GM19351 (cell line): ENCODE results near the gene AMMECR1.

Source experiments
- ATAC-seq: cut with Tn5 transposase; IDR thresholded peaks from one replicate; pipeline ENCODE4 v1.9.1; 2021; ENCODE audit warnings: mild to moderate bottlenecking, moderate library complexity; ENCODE audit not compliant: unreplicated experiment

AMMECR1 gene

DNA sequence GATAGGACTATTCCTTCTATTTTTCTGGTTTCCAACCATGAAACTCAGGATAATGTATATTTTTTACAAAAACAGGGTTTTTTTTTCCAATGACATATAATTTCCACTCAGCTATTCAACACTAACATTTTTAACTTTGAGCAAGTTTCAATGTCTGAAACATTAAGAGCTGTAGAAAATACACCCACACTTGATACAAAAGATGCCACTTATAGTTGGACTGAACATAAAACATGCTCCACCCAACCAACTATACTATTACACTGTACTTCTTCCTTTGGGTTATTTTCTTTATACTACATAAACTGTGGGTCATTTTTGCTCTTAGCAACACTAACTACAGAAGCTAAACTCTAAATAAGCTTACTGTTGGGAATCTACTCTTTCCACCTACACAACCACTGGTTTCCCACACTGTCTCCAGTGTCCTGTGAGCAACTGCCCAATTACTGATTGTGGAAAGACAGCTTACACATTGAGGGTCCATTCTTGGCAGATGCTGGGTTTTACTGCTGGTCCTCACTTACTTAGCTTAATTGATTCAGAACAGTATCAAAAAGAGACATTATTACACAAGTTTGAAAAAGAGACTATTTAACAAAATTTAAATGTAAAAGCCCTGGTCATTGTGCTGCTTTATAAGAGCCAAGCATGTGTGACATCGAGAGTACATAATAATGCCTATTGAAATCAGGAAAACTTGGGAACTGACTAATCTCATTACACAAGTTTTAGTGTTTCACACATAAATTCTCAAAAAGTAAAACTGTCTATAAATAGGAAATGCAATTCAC is 6.3 kb downstream of the AMMECR1 start:
- ATAC-seq: no peak

DNA sequence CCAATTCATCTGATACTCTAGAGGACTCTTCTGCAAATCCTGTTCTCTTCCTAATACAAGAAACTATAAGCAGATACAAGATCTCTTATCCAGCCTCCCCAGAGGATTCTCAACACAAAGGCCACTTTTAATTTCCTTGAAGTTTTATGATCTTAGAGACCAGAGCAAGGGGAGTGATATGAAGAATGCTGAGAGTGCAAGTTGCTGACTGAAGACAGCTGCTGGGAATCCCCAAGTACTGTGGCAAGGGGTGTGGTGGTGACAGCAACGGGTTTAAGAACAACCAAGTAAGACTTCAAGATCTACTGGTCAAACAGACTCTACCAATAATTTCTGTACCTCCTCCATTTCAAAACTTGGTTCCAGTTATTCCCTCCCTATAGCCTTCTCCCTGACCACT is 7.0 kb downstream of the AMMECR1 start:
- peak; percentile 80 for ATAC-seq

DNA sequence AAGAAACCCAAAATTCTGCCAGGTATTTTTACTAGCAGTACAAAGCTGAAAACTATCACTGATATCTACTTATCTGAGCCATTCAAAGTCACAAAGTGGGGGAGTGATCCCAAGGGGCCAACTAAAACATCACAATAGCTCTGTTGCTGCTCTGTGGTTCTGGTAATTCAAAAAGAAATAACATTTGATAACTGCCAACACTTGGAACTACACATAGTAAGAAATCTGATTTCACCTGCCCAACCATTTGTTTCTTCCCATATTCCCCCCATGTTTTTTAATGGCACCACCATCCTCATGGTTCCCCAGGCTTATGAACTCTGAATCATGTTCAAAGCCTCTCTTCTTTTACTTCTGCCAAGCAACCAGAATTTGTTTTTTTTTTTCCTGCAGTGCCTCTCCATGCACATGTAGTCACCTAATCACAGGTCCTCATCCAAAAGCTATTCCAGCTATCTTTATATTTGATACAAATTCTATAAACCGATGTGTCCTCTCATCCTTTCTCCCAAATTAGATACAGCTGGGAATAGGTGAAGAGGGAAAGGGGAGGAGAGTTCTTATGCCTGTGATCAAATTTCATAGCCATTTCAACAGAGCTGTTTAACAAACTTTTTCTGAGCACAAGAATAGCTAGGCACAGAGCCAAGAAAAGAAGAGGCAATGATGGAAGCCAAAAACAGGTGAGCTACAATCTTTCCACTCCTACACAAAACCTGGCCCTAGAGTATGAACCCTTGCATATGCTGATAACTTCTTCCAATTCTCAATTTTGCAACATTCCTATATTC is 7.7 kb downstream of the AMMECR1 start:
- peak; percentile 14 for ATAC-seq

DNA sequence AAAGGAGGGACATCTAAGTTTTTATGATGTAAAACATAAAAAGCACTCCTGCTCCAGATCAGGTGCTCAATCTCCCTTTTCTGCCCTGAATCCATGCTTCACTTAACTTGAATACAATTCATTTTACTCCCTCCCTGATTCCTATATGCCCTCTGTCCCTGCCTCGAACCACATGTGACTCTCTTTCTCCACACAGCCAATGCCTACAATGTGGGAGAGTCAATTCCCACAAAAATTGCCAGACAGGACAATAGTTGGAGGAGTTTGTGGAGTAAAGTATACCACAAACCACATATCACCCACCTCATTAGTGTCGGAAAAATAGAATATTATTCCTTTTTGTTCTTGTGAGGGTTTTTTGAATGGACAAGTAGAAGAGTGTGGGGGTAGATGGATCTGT is 9.7 kb downstream of the AMMECR1 start:
- ATAC-seq: no peak

DNA sequence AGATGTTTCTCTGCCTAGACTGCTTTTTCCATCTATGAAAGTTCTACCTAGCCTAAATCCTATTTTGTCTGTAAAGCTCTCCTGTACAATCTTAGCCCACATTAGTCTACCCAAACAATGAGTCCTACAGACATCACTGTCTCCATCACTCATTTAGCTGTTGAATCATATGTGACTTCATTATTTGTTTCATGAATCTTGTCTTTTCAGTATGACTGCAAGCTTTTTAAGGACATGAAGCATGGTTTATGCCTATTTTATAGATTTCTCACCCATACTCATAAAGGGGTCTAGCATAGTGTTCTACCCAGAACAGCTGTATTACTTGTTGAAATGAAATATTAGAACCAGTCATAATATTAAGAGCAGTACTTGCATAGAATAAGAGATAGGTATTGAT is 13.0 kb downstream of the AMMECR1 start:
- ATAC-seq: no peak

DNA sequence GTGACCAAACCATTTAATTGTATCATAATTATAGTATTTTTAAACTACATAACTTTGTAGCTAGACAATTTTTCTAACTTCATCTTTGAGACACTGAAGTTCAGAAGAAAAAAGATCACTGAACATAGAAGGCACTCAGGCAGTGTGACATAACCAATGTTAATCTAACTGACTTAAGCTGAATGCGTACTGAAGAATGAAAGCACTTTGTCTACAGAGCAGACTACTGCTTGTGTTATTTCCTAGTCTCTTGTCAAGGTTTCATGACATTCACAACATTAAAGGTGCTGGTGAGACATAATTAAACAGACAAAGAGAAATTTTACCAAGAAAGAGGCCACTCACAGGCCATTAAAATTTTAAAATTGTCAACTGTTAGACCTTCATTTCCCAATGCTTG is 13.5 kb downstream of the AMMECR1 start:
- no peak for ATAC-seq

DNA sequence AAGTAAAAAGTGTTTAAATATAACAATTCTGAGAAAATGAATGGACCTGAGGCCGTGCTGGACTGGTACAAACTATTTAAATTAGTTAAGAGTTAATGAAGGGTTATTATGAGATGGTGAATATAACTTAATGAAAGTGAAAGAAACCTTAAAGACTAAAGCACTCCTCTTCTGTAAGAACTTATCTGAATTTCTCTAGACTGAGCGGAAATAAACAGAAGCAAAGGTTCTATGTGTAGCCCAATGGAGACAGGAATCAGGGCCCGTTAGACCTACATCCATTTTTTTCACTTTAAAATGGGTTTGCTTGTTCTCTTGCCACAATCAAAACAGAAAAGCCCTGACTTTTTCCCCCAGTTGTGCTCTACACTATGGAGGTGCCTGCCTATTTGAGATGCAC is 14.9 kb downstream of the AMMECR1 start:
- no peak for ATAC-seq

DNA sequence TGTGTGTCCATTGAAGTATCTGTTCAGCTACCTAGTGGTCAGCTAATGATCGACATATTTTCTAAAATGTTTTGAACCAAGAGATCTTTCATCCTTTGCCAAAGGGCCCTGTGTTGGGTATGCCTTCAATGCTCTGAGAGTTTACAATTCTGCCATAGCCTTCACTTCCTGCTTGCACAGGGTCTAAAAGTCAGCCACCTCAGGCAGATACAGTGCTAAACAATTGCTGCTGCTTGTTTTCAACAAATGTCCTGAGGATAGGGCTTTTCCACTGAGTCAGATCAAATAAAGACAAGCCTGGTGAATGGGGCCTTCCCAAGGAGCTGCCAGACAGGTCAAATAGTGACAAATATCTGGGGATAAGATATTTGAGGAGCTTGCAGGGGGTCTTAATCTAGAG is 16.7 kb downstream of the AMMECR1 start:
- no peak for ATAC-seq

DNA sequence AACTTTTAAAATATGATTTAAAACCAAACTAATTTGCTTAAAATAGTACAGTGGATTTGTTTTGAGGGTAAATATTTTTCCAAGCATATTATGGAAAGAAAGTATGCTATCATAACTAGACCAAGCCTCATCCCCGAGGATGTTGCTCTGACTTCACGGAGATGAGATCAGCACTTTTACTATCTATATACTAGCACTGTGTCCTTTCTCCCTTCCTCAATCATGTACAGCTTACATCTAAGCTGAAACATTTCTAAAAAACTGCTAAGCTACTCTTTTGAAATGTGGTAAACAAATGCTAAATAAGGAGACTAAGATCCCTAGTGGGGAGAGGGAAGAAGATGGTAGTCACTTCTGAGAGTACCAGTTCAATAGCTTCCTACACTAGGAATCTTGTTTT is 23.8 kb downstream of the AMMECR1 start:
- no peak for ATAC-seq

DNA sequence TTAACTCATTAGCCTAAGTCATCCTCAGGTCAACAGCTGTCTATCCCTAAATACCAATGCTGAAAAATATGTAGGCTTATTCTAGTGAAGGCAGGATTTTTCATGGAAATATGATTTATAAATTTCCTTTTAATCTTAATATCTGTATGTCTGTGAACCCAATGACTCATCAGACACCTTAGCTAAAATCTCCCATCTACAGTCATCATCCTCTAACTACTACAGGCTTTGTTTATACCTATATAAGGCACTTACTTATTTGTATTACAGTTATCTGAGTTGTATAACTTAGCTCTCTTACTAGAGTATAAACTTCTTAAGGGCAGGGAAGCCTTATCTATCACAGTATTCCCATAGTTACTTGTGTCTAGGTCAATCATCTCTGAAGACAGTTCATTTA is 24.2 kb downstream of the AMMECR1 start:
- no peak for ATAC-seq

DNA sequence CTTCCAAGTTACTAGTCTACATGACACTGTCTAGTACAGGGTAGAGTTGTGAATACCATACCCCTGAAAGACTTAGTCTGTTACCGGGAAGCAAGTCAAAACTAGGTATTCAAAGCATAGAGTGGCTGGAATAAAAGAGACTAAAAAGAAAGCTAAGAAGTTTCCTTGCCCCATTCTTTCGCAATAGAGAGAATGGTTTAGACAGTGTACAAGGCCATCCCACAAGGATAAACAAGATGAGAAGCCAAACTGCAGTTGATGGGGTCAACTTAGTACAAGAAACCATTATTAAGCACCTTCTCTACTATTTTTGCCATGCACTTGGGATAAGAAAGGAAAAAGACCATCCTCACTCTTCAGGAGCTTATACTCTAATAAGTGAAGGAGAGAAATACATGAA is 30.3 kb downstream of the AMMECR1 start:
- no peak for ATAC-seq

DNA sequence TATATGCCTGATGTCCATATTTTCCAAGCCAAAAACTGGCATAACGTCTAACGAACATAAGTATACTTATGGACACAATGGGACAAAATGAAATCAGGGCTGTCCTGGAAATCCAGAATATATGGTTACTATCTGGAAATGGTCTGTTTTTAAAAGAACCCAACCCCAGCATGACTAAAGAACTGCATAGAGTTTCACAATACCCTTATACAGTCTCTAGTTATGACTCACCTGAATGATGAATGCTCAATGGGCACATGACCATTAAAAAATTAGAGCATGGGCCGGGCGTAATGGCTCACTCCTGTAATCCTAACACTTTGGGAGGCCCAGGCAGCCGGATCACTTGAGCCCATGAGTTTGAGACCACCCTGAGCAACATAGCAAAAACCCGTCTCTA is 31.8 kb downstream of the AMMECR1 start:
- ATAC-seq: no peak

DNA sequence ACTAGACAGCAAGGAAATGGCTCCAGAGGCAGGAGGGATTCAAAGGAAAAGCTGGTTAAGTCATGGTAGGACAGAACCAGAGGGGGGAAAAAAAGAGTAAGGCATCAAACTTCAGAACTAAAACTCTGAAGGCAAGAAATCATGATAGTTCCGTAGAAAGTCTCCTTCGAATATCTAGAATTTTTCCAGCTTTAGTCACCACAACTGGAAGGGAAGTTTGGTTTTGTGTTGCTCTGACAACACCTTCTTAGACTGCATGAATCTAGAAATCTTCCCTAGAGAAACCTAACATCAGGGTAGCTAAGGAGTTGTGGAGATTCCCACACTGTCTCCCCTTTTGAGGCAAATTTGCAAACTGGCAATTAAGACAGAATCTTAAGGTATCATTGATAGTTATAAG is 33.7 kb downstream of the AMMECR1 start:
- no peak for ATAC-seq

DNA sequence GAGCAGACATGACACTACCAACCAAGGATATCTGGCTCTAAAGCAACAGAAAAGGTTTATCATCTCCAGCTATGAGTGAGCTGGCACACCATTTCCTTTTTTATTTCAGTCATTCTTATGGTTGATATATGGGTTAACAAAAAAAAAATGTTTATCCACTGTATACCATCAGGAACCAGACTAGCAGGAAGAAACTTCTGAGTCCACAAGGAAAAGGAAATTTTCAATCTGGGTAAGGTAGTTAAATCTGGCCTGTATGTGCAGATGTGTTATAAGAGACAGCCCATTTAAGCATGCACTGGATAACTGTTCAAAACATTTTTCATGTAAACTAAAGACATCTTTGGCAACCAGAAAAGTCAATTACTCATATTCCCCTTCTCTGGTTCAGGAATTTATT is 35.0 kb downstream of the AMMECR1 start:
- no peak for ATAC-seq

DNA sequence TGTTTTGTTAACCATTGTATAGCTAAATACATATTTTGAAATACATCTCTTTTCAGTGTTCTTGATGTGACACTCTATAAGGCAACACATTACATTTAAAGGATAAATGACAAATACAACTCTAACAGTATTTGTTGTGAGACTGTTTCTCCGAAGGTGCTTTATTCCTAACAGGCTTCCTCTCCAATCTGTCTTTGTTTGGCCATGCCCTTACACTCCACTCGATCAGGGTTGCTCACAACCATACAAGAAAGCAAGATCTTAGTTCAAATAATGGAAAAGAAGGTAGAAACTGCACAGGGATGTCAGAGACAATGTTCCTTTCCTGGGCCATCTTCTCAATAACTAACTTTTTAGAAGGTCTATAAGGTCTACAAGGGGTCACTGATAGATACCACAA is 36.5 kb downstream of the AMMECR1 start:
- no peak for ATAC-seq

DNA sequence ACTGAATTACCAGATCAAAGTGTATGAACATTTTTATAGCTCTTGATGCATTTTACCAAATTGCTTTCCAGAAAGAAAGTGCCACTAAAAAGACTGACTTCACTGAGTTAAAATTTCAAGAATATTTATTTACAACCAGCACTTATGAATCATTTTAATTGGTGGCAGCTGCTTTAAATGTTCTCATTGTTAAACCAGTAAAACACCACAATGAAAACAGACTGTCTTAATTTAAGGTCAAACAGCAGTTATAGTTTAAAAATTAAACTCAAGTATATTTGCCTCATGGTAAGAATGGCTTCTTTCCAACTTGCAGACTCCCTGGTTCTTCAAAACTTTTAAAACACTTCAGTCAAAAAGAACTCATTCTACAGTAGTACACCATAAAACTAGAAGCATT is 36.9 kb downstream of the AMMECR1 start:
- ATAC-seq: no peak

DNA sequence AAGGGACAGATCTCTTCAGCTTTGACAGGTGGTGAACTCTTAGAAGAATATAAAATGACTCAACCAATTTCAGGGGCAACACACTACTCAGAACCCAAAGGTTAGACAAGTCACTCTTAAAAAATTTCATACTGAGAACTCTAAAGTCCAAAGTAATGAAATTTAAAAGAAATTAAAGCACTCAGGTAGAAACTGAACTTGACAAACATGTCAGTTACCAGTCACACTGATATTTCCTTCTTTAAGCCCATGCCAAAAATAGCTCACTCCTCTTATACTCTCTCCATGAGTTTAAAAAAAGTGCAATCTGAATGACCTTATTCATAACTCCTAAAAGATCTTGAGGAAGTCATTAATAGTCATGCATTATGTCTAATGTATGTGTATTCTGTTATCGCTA is 40.3 kb downstream of the AMMECR1 start:
- no peak for ATAC-seq

DNA sequence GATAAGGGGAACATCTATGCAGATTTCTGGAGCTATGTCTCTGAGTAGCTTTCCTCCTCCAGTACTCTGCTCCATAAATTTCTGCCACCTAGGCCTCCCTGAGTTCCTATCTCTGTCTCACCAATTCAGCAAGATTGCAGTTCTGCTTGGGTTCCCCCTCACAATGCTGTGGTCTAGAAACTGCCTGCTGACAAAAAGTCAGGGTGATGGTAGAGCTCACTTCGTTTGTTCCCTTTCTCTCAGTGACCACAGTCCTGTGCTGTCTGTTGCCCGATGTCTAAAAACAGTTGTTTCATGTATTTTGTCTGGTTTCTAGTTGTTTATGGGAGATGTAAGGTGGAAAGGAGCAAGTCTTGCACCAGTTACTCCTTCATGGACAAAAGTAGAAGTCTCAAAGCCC is 41.1 kb downstream of the AMMECR1 start:
- peak; percentile 92 for ATAC-seq

DNA sequence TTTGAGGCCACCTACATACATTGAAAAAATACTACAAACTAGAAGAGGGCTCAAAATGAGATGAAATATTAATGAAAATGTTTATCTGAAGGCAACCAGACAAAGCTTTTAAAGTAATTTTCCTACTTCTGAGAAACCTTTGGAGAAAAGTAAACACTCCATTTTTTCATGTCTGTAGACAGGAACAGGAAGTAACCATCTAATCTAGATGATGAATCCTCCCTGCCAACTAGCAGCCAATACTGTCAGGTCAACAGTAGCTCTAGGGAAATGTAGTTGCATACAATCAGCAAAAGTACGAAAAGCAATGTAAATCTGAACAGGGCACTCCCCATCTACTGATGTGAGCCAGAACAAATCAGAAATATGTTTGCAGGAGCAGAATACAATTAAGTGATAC is 49.0 kb downstream of the AMMECR1 start:
- ATAC-seq: no peak

DNA sequence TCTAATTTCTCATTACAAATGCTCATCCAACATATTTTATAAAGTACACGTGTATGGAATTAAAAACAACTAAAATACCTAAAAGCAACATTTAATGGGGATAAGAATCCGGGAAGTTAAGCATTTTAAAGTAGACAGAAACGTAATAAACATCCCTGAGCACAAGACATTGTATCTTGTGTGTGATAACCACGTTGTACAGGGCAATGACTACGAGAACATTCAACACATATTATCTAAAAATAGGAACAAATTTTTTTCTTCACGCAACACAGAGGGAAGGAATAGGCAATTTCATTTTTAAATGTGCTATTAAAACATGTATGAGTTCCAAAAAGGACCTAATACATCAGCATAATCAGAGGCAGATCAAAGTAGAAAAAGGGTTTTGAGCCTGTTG is 49.5 kb downstream of the AMMECR1 start:
- no peak for ATAC-seq

DNA sequence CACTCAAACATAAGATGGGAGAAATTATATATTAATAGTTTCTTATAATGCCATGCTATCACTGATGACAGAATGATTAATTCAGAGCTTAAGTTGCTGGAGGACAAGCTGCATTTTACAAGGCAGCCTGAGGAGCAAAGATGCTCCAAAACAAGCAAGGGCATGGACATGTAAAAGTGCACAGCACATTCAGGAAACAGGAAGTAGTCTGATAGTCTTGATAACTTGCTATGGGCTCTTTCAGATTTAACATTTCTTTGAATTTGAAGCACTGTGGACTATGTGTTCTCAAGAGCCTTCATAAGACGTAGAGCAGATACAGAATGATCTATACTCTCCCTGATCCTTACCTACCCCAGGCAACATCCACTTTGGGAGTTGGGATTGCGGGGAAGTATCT is 50.0 kb downstream of the AMMECR1 start:
- no peak for ATAC-seq

DNA sequence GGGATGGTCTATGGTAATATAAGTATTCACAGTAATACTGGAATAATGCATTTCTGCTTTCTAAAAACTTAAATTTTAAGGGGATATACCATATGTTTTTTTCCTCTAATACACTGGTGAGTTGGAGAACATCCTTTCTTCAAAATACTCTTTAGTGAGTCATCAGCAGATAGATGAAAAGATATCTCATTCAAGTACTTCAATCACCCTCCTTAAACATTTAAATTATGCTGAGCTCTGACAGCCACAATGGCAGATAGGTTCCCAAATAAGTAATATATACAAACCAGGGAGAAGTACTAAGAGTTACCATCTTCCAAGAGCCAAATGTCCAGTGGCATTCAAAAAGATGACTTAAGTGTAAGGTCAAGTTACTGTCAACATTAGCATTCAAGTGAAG is 52.2 kb downstream of the AMMECR1 start:
- no peak for ATAC-seq

DNA sequence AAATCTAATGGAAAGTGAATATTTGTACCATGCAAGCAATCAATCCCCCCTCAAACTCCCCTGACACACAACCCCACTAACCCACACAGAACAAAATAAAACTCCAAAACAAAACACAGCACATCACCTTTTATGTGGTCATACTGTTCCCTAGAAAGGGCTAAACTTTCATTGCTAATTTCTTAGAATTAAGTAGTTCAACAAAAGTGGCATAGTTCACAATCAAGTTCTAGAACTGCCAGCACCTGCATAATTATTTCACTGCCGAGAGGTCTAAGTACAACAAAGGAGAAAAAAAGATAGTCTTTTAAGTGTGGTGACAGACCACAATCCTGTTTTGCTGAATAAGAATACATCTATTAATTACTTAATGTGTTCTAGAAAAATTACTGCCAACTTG is 58.8 kb downstream of the AMMECR1 start:
- ATAC-seq: no peak
